DMS53 (cell line): ENCODE results near the gene DNAJB7.
"Not testable (repeated sequence)": the region's sequence is repeated elsewhere in the genome, so short reads cannot be mapped to it uniquely, and the experiment has no call there.

ENCODE experiments used
- DNase-seq: peaks from one replicate; lab custom pipeline; 2025; lab: John Stamatoyannopoulos, UW

DNAJB7 gene

GRCh38 chr22:40862013-40862412 is at the start of gene DNAJB7:
Gene DNAJB7 (minus strand): TSS chr22:40862113. CDS start chr22:40861994, 119 bp downstream.
- no peak for DNase-seq

GRCh38 chr22:40908895-40909294 is 47.0 kb upstream of the DNAJB7 start:
- no peak for DNase-seq

GRCh38 chr22:40904101-40904500 is 42.2 kb upstream of the DNAJB7 start:
- DNase-seq, result no peak

GRCh38 chr22:40898850-40899357 is 37.0 kb upstream of the DNAJB7 start:
- DNase-seq, result peak; percentile 65

GRCh38 chr22:40894417-40894816 is 32.5 kb upstream of the DNAJB7 start:
- DNase-seq, result no peak

- DNase-seq, result no peak
Measured at GRCh38 chr22:40890881-40891280, 29.0 kb upstream of the DNAJB7 start.

GRCh38 chr22:40889116-40889515 is 27.2 kb upstream of the DNAJB7 start:
- DNase-seq, result no peak

GRCh38 chr22:40878922-40879321 is 17.0 kb upstream of the DNAJB7 start:
- no peak for DNase-seq

- no peak for DNase-seq
Measured at GRCh38 chr22:40877488-40877887, 15.6 kb upstream of the DNAJB7 start.

- no peak for DNase-seq
Measured at GRCh38 chr22:40876907-40877306, 15.0 kb upstream of the DNAJB7 start.

- DNase-seq, result no peak
Measured at GRCh38 chr22:40875111-40875510, 13.2 kb upstream of the DNAJB7 start.

GRCh38 chr22:40874016-40874415 is 12.1 kb upstream of the DNAJB7 start:
- DNase-seq, result no peak

GRCh38 chr22:40868379-40868778 is 6.5 kb upstream of the DNAJB7 start:
- DNase-seq, result not testable (repeated sequence)

- DNase-seq, result no peak
Measured at GRCh38 chr22:40867109-40867508, 5.2 kb upstream of the DNAJB7 start.

- no peak for DNase-seq
Measured at GRCh38 chr22:40862537-40862936, 624 bp upstream of the DNAJB7 start.

- DNase-seq, result peak; percentile 31
Measured at GRCh38 chr22:40857309-40857855, 4.5 kb downstream of the DNAJB7 start.

GRCh38 chr22:40856513-40857308 is 5.2 kb downstream of the DNAJB7 start, which contains the start of the genes ST13 and XPNPEP3:
Gene ST13 (minus strand): TSS chr22:40856639. CDS start chr22:40856540, 99 bp downstream.
Gene XPNPEP3 (plus strand): TSS chr22:40857148. CDS start chr22:40857182, 34 bp downstream.
- peak; percentile 96 for DNase-seq

GRCh38 chr22:40855979-40856512 is 5.9 kb downstream of the DNAJB7 start:
- peak; percentile 49 for DNase-seq

- peak; percentile 10 for DNase-seq
Measured at GRCh38 chr22:40855071-40855978, 6.6 kb downstream of the DNAJB7 start.

GRCh38 chr22:40853961-40854360 is 8.0 kb downstream of the DNAJB7 start:
- no peak for DNase-seq

GRCh38 chr22:40853333-40853732 is 8.6 kb downstream of the DNAJB7 start:
- DNase-seq, result no peak

GRCh38 chr22:40845816-40846215 is 16.1 kb downstream of the DNAJB7 start:
- not testable (repeated sequence) for DNase-seq
